COLO829 (cell line): Measurements from ENCODE around the gene SLC25A41.

Source experiments
- DNase-seq: peaks from one replicate; pipeline ENCODE4 v3.0.0; 2012; ENCODE audit warnings: low spot score

The SLC25A41 gene

DNA sequence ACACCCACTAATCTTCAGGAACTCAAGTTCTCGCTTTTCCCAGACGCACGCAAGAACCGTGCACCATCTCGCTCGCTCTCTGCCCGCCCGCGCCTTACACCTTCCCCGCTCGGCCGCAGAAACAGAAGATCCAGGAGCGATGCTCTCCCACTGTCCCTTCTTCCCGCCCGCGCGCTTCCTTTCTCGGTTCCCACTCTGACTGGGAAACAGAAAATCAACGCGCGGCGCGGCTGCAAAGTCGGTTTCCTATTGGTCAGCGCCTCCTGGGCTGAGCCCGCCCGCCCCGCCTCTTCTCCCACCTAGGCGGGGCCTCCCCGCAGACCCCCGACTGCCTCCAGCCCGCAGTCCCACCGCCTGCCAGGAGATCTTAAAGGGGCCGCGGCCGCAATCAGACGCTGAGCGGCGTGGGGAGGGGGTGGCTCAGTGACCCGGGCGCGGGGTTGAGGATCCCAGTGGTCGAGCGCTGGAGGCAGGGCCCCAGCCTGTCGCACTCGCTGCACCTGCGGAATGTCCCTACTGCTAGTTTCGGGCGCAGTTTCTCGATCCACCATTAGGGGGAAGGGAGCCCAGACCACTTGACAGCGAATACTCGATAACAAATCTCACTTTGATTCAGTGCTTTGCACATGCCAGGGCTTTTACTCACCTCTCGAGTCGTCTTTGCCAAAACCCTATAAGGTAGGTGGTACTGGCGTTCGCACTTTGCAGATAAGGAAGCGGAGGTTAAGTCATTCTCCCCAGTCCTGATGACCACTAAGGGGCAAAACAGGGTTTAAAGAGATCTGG, 26.7 kb upstream of the SLC25A41 start:
- DNase-seq, result peak; percentile 90

DNA sequence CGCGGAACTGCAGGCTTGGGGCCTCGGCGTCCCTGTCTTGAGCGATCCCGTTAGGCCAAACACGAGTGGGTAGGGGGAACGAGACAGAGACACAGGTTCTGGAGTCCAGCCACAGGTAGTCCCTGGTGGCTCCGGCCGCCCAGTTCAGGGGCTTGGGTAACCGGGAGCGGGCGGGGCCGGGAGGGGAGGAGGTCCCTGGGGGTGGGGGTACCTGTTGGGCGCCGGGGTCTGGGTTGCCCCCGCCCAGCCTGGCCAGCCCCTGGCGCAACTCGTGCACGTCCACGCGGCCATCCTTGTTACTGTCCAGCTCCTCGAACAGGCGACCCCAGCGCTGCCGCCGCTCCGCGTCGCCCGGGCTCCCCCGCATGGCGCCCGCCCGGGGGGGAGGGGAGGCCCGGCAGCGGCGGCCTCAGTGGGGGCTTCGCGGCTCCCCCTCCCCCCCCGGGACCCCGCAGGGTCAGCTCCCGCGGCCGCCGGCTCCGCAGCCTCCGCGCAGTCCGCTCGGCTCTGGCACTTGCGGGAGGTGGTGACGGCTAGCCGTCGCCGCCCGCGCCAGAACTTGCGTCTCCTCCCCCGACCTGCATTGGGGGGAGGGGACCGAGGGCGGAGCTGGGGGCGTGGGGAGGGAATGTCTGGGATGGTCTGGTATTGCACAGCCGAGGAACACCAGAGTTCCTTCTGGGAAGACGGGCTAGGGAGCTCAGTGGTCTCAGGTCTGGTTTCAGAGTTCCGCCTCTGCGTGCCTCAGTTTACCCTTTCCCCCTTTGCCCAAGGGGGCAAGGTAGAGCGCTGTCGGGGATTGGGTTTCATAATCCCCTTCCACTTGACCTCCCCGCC, 25.9 kb upstream of the SLC25A41 start, which contains the start of gene SLC25A23:
TSS of gene SLC25A23 (minus strand) at position 531 of the 837 bp plus-strand sequence. CDS start at position 367, 164 bp downstream.
- peak; percentile 64 for DNase-seq

DNA sequence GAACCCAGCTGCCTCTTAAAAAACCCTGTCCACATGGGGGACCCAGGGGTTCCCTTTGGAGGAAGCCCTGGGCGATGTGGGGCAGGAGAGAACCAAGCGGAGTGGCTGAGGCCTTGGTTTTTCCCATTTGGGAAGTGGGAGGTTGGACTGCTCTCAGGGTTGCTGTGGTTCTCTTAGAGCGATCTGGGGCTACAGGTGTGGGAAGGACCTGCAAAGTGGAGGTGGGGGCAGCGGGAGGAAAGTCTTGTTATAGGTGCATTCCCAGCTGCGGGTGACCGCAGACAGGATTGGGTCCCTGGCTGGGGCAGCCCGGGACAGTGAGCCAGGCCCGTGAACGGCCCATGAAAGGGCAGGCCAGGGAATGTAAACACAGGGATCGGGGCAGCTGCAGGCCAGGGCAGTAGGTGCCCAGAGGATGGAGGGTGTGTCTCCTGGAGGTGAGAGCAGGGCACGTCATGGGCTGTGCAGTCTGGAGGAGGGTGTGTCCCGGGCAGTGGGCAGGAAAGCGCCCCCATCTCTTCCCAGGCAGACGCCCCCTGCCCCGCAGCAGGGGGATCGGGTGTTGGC, 25.2 kb upstream of the SLC25A41 start:
- DNase-seq, result no peak

DNA sequence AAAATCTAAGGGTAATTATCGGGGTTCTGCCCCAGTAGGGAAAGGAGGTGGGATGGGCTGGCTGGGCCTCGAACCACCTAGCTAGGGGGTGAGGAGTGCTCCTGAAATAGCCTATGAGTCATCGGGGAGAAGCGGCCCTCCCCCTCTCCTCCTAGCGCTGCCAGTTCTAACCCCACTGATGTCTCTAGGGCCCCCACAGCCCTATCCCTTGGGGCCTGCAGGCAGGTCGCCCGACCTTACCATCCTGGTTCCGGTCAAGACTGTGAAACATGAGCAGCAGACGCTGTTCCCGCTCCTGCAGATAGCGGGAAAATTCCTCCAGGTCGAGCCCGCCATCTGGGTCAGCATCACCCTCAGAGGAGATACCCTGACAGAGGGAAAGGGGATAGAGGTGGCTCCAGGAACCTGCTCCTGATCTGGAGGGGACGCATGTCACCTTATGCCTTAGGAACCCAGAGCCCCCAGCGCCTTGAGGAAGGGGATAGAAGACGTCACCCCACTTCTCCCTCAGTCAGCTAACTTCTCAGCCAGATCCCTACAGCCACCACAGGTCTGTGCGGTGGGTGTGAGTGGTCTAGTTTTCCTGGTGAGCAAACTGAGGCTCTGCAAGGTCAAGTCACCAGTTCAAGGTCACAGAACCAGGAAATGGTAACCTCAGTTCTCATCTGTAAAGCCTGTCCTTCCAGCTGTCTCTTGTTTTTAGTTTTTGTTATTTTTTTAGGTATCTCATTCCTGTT, 24.6 kb upstream of the SLC25A41 start:
- DNase-seq, result no peak

DNA sequence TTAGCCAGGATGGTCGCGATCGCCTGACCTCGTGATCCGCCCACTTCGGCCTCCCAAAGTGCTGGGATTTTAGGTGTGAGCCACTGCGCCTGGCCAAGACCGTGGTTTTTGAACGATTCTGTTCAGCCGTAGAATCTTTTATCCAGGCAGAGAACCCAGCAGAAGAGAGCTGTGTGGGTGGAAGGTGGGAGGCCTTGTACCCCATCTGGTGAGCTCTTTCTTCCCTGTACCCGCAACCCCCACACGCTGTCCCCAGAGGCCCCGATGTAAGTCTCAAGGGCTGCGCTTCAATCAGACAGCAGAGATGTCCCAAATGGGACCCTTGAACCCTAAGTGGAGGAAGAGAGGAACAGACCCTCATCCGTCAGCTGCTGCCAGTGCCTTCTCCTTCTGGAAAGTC, 22.4 kb upstream of the SLC25A41 start:
- no peak for DNase-seq

DNA sequence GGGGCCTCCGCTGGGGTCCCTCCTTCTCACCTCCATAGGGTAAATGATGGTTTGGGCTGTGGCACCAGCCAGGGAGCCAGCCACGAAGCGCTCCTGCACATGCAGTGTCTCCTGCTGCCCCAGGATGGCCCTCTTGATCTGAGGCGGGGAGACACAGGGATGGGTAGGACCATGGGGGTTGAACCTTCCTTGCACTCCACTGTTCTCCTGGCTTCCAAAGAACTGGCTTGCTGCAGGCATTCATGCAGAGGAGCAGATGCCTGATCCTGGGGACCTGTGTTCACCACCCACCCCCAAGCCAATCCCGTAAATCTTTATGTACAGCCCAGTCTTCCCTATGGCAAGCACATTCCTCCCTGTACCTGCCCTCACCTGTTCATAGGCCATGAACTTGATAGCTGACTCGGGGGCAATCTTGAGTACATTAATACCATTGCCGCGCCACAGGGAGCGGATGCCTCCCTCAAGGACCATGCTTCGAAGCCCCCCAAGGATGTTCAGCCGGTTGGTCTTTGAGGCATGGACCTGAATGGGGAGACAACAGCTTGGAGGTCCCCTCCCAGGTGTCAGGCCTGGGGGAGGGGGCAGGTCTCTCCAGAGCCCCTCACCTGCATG, 20.5 kb upstream of the SLC25A41 start:
- DNase-seq, result no peak

DNA sequence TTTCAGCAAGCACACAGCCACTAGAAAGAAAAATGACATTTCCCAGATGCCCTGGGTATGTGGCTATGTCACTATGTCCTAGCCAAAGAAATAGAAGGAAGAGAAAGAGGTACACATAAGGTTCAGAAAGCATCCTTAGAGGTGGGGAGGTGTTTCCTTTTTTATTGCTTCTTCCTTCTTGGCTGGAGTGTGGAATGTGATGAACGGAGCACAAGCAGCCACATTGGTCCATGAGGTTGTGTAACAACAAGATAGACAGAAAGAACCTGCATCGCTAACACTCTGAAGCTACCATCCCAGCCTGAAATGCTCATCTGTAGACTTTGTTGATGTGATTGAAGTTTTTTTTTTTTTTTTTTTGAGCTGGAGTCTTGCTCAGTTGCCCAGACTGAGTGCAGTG, 19.3 kb upstream of the SLC25A41 start:
- DNase-seq, result no peak

DNA sequence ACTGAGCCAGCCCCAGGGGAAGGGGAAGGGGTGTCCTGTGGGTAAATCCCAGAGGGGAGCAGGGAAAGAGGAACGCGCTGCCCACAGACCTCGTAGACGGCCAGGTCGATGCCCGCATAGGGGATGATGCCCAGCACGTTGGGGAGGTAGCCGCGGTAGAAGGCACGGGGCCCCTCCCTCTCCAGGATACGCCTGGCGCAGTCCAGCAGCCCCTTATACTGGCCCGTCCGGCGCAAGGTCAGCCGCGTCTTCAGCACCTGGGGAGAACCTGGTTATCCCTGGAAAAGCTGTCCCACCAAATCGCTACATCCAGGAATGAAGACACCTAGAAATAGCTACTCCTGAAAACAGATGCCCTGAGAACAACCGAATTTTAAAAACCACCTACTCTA, 18.7 kb upstream of the SLC25A41 start:
- no peak for DNase-seq

DNA sequence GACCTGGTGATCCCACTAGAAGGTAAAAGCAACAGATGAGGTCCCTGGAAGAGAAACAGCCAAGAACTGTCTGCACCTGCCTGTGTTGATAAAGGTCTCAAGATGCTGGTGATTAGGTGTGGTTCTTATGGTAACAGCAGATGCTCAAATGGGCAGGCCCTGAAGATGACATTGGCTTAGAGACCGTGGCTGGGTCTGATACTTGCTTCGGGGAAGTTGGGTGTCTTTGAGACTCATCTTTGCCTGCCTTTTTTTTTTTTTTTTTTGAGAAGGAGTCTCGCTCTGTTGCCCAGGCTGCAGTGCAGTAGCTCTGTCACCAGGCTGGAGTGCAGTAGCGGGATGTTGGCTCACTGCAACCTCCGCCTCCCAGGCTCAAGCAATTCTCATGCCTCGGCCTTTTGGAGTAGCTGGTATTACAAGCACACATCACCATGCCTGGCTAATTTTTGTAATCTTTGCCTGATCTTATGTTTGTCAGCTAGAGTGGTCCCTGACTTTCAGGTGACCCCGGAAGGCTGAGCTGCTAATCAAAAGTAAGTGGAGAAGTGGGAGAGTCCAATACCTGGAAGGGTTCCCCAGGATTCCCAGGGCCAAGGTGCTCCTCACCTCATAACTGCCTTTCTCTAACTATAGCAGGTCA, 18.1 kb upstream of the SLC25A41 start:
- no peak for DNase-seq

DNA sequence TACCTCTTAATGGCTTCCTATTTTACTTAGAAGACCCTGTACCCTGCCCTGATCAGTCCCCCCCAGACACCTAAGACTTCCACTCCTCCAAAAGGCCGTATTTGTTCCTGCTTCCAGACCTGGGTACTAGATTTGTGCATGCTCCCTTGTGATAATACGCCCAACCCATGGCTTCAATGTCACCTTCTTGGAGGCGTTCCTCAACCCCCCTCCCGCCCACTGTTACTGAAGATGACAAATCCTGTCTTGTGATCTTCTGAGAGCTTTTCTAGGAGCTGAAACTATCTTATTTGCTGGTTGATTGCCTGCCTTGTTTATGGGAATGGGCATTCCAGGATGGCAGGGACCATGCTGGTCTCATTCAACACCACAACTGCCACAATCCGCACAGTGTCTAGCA, 16.6 kb upstream of the SLC25A41 start:
- DNase-seq, result no peak

DNA sequence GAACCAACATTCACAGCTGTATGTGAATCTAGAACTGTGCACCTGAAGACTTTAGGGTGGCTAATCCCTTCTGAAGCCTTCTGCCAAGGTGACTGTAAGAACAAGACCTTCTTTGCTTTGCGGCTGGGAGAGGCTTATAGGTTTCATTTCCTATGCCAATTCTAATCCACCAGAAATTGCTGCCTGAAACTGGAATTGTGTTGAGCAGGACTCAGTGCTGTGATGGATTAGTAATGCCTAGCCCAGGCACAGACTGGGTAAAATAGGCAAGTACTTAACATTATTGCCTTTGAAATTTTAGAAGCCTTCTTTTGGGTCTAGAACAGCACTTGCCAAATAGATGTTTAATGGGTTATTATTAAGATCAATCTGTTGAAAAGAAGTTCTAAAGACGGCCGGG, 14.5 kb upstream of the SLC25A41 start:
- DNase-seq, result no peak

DNA sequence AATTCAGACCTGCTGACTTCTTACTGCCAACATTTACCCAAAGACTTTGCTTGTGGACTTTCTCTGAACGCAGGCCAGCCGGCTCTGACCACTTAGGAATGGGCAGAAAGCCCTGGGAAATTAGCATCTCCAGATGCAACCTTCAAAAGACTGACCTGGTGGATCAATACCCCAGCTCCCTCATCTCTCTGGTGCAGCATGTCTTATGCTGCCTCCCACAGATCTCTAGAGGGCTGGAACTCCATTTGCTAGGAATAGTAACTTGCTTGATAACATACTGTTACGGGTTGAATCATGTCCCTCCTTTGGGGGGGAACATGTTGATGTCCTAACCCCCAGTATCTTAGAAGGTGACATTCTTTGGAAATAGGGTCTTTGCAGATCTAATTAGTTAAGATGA, 12.9 kb upstream of the SLC25A41 start:
- DNase-seq, result no peak

DNA sequence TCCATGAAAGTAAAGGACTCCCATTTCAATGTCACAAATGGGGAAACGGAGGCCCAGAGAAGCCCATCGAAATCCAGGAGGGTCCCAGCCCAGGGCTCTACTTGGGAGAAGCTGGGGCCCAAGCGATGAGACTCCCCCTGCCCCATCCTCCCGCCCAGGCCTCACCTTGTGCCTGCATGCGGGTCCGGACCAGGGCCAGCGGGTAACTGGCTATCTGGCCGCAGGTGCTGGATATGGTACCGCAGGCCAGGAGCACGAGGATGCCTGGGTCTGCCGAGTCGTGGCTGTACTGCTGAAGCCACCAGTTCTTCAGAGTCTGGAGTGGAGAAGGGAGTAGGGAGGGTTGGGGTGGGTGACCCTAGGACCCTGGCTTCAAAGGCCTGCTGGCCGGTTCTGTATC, 10.4 kb upstream of the SLC25A41 start:
- no peak for DNase-seq

DNA sequence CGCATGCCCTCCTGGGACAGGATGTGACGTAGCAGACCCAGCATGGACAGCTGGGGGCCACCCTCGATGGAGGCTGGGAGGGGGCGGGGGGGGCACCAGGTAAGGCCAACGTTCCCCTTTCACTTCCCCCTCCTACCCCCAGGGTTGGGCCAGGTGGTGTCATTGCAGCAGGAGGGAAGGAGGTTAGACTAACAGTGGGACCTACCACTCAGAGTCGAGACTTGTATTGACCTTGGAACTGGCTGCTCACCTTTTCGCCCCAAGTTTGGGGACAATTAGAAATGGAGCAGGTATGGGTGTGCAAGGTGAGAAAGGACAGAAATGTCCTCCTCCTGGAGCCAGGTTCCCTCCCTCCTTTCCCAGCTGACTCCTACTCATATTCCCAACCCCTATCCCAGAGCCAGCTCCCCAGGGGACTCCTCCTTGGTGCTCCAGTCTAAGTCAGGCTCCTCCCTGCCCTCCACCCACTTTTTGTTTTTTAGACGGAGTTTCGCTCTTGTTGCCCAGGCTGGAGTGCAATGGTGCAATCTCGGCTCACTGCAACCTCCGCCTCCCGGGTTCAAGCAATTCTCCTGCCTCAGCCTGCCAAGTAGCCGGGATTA, 8.6 kb upstream of the SLC25A41 start:
- no peak for DNase-seq

DNA sequence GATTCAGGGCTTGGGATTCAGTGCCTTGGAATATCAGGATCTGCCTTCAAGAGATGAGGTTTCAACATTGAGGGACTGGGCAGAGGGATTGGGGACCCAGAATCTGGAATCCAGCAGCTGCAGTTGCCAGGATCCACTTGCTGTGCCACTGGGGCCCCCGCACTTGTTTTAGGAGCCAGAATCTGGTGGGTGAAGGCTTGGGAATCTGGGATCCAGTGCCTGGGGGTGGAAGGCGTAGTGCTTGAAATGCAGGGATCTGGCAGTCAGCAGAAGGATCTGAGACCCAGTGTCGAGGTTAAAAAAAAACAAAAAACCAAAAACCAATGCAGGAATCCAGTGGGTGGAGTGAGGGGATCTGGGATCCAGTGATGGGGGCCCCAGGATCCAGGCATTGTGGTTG, 7.3 kb upstream of the SLC25A41 start:
- no peak for DNase-seq

DNA sequence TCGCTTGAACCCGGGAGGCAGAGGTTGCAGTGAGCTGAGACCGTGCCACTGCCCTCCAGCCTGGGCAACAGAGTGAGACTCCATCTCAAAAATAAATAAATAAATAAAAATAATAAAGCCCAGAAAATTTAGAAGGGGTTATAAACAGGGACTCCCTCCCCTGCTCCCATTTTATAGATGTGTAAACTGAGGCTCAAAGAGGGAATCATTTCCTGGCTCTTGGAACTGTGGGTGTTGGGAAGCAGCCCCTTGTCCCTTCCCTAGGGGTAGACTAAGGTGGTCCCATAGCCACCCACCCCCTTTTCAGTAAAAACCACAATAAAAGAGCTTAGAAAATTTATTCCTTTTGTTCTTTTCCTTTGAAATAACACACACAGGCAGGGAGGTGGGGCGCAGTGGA, 6.2 kb upstream of the SLC25A41 start:
- no peak for DNase-seq

DNA sequence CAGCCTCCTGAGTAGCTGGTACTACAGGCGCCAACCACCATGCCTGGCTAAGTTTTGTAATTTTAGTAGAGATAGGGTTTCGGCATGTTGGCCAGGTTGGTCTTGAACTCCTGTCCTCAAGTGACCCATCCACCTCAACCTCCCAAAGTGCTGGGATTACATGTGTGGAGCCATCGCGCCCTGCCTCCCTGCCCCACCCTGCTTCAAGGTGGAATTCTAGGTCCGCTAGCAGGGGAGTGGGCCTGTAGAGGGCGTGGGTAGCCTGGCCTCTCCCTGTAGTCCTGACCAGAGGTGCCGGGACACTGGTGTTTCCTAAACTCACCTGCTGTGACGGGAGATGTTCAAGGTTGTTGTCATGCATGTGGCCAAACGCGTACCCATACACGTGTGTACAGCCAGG, 398 bp downstream of the SLC25A41 start:
- DNase-seq, result no peak

DNA sequence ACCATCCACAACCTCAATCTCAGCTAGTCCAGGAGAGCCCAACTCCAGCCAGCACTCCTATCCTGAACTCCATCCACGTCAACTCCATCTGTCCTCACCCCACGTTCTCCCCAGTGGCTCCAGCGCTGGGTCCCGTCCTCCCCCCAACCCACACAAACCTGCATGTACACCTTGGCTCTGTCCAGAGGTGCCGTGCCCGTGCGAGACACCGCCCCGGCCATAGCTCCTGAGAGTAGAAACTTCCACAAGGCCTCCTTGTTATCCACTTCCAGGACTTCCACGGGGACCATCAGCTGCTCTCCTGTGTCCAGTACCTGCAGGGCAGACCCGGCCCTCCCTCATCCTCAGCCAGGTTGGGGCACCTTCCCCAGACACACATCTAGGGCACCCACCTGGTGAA, 1.7 kb downstream of the SLC25A41 start:
- DNase-seq, result no peak

DNA sequence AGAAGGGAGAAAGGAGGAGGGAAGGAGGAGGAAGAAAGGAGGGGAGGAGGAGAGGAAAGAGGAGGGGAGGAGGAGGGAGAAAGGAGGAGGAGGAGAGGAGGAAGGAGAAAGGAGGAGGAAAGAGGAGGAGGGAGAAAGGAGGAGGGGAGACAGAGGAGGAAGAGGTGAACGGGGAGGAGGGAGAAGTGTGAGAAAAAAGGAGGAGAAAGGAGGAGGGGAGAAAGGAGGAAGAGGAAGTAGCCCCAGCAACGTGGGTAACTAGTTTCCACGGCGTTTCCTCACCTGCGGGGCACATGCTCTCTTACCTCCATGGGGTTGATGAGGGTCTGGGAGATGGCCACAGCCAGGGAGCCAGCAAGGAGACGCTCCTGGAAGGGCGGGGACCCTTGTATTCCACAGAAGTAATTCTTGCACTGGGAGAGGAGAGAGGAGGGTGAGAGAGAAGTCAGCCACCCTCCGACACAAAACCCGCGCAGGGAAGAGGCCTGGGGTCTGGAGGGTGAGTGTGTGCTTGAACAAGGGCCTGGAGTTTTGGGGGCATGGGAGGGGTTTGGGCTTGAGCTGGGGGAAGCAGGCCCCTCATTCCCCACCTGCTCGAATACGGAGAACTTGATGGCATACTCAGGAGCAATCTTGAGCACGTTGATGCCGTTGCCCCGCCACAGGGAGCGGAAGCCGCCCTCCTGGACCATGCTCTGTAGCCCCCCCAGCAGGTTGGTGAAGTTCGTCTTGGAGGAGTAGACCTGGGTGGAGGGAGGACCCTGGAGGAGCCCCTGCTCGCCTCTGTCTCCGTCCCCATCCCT, 3.9 kb downstream of the SLC25A41 start:
- DNase-seq, result no peak
